ENCODE data around the gene PERM1. TPM values are rescaled to one million over a fixed set of nuclear protein-coding genes. Genes with fewer than 3 reads are reported as not detected.
A peak's percentile ranks its signal among the peaks of the same experiment; 100 is the strongest.

PERM1 gene
- total and polyA plus RNA-seq, 2 of the 13 experiments (the other 11 are each of a cell fraction or from before 2014, with no cell fraction given): 0.04 to 0.29 TPM

DNA sequence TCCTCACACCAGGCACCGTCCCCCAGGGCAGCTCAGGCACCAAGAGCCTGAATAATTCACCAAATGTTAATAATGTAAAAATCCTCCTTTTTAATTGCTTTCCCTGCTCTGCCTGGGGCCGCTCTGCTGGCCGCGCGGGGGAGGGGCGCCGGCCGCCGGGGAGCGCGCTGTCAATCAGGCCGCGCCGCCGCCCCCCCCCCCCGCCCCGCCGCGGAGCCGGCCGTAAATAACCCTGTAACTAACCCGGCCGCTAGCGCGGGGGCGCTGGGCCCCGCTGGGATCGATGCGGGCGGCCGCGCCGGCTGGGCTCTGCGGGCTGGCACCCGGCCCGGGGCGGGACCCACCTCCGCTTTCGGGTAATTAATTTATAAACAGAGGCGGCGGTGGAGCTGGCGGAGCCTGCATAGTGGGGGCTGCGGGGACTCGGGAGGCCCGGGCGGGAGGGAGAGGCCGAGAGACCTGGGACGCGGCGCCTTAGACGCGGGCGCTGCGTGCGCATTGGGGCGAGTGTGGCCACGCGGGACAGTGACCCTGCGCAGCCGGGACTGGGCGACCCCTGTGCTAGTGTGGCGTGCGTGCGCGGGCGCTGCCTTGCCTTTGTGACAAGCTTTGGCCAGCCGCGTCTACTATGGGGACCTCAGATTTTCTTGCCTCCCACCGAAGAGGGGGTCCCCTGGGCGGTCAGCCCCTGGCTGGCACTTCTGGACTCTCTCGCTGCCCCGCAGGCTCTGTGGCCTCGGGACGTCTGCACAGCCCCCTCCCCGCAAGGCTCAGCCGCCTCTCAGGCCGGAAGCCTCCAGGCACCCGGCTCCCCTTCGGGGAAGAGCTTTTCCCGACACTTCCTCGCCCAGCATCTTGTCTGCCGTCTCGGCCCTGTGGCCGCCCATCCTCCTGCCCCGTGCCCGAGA is 41.5 kb downstream of the PERM1 start (continued):
- TF ChIP-seq, protein P1, sequence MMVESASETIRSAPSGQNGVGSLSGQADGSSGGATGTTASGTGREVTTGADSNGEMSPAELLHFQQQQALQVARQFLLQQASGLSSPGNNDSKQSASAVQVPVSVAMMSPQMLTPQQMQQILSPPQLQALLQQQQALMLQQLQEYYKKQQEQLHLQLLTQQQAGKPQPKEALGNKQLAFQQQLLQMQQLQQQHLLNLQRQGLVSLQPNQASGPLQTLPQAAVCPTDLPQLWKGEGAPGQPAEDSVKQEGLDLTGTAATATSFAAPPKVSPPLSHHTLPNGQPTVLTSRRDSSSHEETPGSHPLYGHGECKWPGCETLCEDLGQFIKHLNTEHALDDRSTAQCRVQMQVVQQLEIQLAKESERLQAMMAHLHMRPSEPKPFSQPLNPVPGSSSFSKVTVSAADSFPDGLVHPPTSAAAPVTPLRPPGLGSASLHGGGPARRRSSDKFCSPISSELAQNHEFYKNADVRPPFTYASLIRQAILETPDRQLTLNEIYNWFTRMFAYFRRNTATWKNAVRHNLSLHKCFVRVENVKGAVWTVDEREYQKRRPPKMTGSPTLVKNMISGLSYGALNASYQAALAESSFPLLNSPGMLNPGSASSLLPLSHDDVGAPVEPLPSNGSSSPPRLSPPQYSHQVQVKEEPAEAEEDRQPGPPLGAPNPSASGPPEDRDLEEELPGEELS (CRISPR knock-in tag; IDR thresholded peaks at IDR 0.05): no peak
- TF ChIP-seq ZNF24 (IDR thresholded peaks at IDR 0.05) (no peak), GABPB1 (CRISPR knock-in tag; IDR thresholded peaks at IDR 0.05) (peak; percentile 8; the same call in 1 of the 2 replicates), SP5 (CRISPR knock-in tag; IDR thresholded peaks at IDR 0.05; ENCODE audit: borderline replicate concordance, low read depth) (no peak), ZNF792 (CRISPR knock-in tag; IDR thresholded peaks at IDR 0.05) (no peak), SAP130 (CRISPR knock-in tag; IDR thresholded peaks at IDR 0.05; ENCODE audit: low read depth) (peak; percentile 29; the same call in 1 of the 2 replicates), HDAC1 (CRISPR knock-in tag; IDR thresholded peaks at IDR 0.05) (0 out of 2 replicates have a peak, but pooled peaks have one; percentile 29), SALL1 (CRISPR knock-in tag; IDR thresholded peaks at IDR 0.05) (no peak), ZNF598 (CRISPR knock-in tag; IDR thresholded peaks at IDR 0.05; ENCODE audit: borderline replicate concordance) (peak; percentile 51; the same call in 1 of the 2 replicates), MTF2 (CRISPR knock-in tag; IDR thresholded peaks at IDR 0.05; ENCODE audit: borderline replicate concordance) (peak; percentile 39; the same call in 1 of the 2 replicates), EZH2 (conservative IDR thresholded peaks at IDR 0.05; ENCODE audit: low read depth, low read length) (peak; percentile 84; the same call in 1 of the 2 replicates), NFKB2 (CRISPR knock-in tag; IDR thresholded peaks at IDR 0.05; ENCODE audit: borderline replicate concordance) (peak; percentile 19; the same call in 1 of the 2 replicates), HNRNPLL (IDR thresholded peaks at IDR 0.05; ENCODE audit: low read depth, low read length, poor library complexity, severe bottlenecking) (peak; percentile 35), MEF2D (CRISPR knock-in tag; IDR thresholded peaks at IDR 0.05) (no peak), BCL6 (CRISPR knock-in tag; IDR thresholded peaks at IDR 0.05) (peak; percentile 34; the same call in 1 of the 2 replicates), SAFB2 (CRISPR knock-in tag; IDR thresholded peaks at IDR 0.05; ENCODE audit: borderline replicate concordance, low read depth) (no peak), PTBP1 (IDR thresholded peaks at IDR 0.05; ENCODE audit: low read depth, low read length, poor library complexity, severe bottlenecking) (peak; percentile 30)
- TF ChIP-seq, protein P2, sequence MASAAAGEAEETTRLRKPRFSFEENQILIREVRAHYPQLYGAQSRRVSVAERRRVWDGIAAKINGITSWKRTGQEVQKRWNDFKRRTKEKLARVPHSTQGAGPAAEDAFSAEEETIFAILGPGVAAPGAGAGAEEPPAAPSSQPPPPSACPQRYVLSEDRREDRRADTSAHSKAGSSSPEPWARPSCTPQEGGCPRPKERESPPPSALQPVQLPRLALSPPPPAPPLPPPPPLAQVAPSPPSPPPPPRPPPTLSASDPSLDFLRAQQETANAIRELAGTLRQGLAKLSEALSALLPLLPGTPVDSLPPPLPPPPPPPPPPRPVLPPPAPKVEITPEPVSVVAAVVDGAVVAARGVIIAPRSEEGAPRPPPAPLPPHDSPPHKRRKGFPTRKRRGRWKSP (CRISPR knock-in tag; IDR thresholded peaks at IDR 0.05): peak; percentile 34; the same call in 1 of the 2 replicates
- TF ChIP-seq, protein P3, sequence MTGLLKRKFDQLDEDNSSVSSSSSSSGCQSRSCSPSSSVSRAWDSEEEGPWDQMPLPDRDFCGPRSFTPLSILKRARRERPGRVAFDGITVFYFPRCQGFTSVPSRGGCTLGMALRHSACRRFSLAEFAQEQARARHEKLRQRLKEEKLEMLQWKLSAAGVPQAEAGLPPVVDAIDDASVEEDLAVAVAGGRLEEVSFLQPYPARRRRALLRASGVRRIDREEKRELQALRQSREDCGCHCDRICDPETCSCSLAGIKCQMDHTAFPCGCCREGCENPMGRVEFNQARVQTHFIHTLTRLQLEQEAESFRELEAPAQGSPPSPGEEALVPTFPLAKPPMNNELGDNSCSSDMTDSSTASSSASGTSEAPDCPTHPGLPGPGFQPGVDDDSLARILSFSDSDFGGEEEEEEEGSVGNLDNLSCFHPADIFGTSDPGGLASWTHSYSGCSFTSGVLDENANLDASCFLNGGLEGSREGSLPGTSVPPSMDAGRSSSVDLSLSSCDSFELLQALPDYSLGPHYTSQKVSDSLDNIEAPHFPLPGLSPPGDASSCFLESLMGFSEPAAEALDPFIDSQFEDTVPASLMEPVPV (CRISPR knock-in tag; IDR thresholded peaks at IDR 0.05): 0 out of 2 replicates have a peak, but pooled peaks have one; percentile 37
- TF ChIP-seq, protein P4, sequence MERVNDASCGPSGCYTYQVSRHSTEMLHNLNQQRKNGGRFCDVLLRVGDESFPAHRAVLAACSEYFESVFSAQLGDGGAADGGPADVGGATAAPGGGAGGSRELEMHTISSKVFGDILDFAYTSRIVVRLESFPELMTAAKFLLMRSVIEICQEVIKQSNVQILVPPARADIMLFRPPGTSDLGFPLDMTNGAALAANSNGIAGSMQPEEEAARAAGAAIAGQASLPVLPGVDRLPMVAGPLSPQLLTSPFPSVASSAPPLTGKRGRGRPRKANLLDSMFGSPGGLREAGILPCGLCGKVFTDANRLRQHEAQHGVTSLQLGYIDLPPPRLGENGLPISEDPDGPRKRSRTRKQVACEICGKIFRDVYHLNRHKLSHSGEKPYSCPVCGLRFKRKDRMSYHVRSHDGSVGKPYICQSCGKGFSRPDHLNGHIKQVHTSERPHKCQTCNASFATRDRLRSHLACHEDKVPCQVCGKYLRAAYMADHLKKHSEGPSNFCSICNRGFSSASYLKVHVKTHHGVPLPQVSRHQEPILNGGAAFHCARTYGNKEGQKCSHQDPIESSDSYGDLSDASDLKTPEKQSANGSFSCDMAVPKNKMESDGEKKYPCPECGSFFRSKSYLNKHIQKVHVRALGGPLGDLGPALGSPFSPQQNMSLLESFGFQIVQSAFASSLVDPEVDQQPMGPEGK (CRISPR knock-in tag; IDR thresholded peaks at IDR 0.05): peak; percentile 41; the same call in 1 of the 2 replicates
